Measurements from ENCODE around the gene DYNC2I2. TPM values are rescaled to one million over a fixed set of nuclear protein-coding genes. Genes with fewer than 3 reads are reported as not detected.

The DYNC2I2 gene
- polyA plus RNA-seq, 1 donor from 2014 or later = 82.5 TPM

DNA sequence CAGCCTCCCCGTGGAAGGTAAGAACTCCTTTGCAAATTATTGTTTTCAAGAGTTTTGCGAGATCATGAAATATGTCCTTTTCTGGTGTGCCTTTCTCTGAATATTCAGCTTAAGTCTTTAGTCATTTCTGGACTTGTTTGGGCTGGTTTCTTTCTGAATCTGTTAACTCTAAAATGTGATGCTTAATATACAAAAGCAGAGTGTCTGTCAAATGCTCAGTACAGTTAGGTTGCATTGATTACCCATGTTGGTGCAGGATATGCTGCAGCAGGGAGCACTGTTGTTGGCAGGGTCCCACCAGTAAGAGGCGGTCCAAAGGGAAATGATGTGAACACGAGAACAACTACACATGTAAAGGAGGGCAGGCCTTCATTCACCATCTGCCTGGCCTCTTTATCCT is 56.5 kb downstream of the DYNC2I2 start:
- Histone ChIP-seq H3K9ac (ENCODE audit: low read length) (no peak overlapping the region), H3K4me3 (ENCODE audit: low read length) (no peak overlapping the region), H3F3A (ENCODE audit: insufficient read depth, low read length, poor library complexity, severe bottlenecking) (no peaks in the 10 kb centered on the region), H3K79me2 (replicated peaks; ENCODE audit: insufficient read depth, low read length) (no peaks in the 10 kb centered on the region), H2AFZ (ENCODE audit: low read depth, low read length) (no peak overlapping the region), H3K9me3 (ENCODE audit: low read length) (no peaks in the 10 kb centered on the region), H3K27ac (ENCODE audit: low read length) (no peak overlapping the region), H3K27me3 (ENCODE audit: insufficient read depth, low read depth, low read length) (no peaks in the 10 kb centered on the region), H3K9me2 (ENCODE audit: insufficient read depth, low read length) (no peaks in the 10 kb centered on the region), H4K20me1 (ENCODE audit: insufficient read depth) (no peaks in the 10 kb centered on the region), H3K36me3 (ENCODE audit: insufficient read depth, low read length) (no peaks in the 10 kb centered on the region), H3K4me2 (ENCODE audit: low read length) (no peak overlapping the region)
- TF ChIP-seq, protein P1, sequence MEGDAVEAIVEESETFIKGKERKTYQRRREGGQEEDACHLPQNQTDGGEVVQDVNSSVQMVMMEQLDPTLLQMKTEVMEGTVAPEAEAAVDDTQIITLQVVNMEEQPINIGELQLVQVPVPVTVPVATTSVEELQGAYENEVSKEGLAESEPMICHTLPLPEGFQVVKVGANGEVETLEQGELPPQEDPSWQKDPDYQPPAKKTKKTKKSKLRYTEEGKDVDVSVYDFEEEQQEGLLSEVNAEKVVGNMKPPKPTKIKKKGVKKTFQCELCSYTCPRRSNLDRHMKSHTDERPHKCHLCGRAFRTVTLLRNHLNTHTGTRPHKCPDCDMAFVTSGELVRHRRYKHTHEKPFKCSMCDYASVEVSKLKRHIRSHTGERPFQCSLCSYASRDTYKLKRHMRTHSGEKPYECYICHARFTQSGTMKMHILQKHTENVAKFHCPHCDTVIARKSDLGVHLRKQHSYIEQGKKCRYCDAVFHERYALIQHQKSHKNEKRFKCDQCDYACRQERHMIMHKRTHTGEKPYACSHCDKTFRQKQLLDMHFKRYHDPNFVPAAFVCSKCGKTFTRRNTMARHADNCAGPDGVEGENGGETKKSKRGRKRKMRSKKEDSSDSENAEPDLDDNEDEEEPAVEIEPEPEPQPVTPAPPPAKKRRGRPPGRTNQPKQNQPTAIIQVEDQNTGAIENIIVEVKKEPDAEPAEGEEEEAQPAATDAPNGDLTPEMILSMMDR (IDR thresholded peaks at IDR 0.05; ENCODE audit: poor library complexity, severe bottlenecking) = no peak
- no peak for TF ChIP-seq SMC3 (conservative IDR thresholded peaks at IDR 0.05; ENCODE audit: poor library complexity)
- TF ChIP-seq MXI1 (conservative IDR thresholded peaks at IDR 0.05; ENCODE audit: poor library complexity, severe bottlenecking) = no peak
- TF ChIP-seq EZH2 (IDR thresholded peaks at IDR 0.05; ENCODE audit: borderline replicate concordance, insufficient read depth, low read length, poor library complexity, severe bottlenecking) = no peak
- TF ChIP-seq POLR2AphosphoS5 (IDR thresholded peaks at IDR 0.05) = no peak
- no peak for TF ChIP-seq TAF1 (IDR thresholded peaks at IDR 0.05; ENCODE audit: low read depth)
- TF ChIP-seq, protein P2, sequence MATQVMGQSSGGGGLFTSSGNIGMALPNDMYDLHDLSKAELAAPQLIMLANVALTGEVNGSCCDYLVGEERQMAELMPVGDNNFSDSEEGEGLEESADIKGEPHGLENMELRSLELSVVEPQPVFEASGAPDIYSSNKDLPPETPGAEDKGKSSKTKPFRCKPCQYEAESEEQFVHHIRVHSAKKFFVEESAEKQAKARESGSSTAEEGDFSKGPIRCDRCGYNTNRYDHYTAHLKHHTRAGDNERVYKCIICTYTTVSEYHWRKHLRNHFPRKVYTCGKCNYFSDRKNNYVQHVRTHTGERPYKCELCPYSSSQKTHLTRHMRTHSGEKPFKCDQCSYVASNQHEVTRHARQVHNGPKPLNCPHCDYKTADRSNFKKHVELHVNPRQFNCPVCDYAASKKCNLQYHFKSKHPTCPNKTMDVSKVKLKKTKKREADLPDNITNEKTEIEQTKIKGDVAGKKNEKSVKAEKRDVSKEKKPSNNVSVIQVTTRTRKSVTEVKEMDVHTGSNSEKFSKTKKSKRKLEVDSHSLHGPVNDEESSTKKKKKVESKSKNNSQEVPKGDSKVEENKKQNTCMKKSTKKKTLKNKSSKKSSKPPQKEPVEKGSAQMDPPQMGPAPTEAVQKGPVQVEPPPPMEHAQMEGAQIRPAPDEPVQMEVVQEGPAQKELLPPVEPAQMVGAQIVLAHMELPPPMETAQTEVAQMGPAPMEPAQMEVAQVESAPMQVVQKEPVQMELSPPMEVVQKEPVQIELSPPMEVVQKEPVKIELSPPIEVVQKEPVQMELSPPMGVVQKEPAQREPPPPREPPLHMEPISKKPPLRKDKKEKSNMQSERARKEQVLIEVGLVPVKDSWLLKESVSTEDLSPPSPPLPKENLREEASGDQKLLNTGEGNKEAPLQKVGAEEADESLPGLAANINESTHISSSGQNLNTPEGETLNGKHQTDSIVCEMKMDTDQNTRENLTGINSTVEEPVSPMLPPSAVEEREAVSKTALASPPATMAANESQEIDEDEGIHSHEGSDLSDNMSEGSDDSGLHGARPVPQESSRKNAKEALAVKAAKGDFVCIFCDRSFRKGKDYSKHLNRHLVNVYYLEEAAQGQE (IDR thresholded peaks at IDR 0.05; ENCODE audit: borderline replicate concordance) = no peak
- TF ChIP-seq EP300 (conservative IDR thresholded peaks at IDR 0.05; ENCODE audit: poor library complexity, severe bottlenecking) = no peak
- TF ChIP-seq RAD21 (conservative IDR thresholded peaks at IDR 0.05) = no peak

DNA sequence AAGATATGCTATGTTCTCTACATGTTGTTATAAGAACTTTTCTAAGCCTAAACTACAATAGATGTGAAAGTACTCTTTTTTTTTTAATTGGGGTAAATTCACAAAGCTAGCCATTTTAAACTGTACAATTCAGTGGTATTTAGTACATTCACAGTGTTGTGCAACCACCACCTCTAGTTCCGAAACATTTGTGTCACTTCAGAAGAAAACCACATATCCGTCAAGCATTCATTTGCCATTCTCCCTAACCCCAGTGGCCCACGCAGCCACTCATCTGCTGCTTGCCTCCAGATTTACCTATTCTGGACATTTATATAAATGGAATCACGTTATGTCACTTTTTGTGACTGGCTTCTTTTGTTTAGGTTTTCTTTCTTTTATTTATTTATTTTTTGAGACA is 61.2 kb downstream of the DYNC2I2 start:
- TF ChIP-seq EP300 (conservative IDR thresholded peaks at IDR 0.05; ENCODE audit: poor library complexity, severe bottlenecking) (no peak), MXI1 (conservative IDR thresholded peaks at IDR 0.05; ENCODE audit: poor library complexity, severe bottlenecking) (no peak), RAD21 (conservative IDR thresholded peaks at IDR 0.05) (no peak), TAF1 (IDR thresholded peaks at IDR 0.05; ENCODE audit: low read depth) (no peak), POLR2AphosphoS5 (IDR thresholded peaks at IDR 0.05) (no peak), SMC3 (conservative IDR thresholded peaks at IDR 0.05; ENCODE audit: poor library complexity) (no peak), EZH2 (IDR thresholded peaks at IDR 0.05; ENCODE audit: borderline replicate concordance, insufficient read depth, low read length, poor library complexity, severe bottlenecking) (no peak)
- TF ChIP-seq, protein P2 (IDR thresholded peaks at IDR 0.05; ENCODE audit: borderline replicate concordance) = no peak
- TF ChIP-seq, protein P1 (IDR thresholded peaks at IDR 0.05; ENCODE audit: poor library complexity, severe bottlenecking) = no peak
- no peak overlapping the region for H3K9ac ChIP-seq (ENCODE audit: low read length)
- no peaks in the 10 kb centered on the region for H3K36me3 ChIP-seq (ENCODE audit: insufficient read depth, low read length)
- no peak overlapping the region for H3K4me3 ChIP-seq (ENCODE audit: low read length)
- no peak overlapping the region for H3K27ac ChIP-seq (ENCODE audit: low read length)
- H3K79me2 ChIP-seq (replicated peaks; ENCODE audit: insufficient read depth, low read length) = no peaks in the 10 kb centered on the region
- no peak overlapping the region for H3K4me2 ChIP-seq (ENCODE audit: low read length)
- no peaks in the 10 kb centered on the region for H3K9me3 ChIP-seq (ENCODE audit: low read length)
- H3K9me2 ChIP-seq (ENCODE audit: insufficient read depth, low read length) = no peaks in the 10 kb centered on the region
- no peaks in the 10 kb centered on the region for H4K20me1 ChIP-seq (ENCODE audit: insufficient read depth)
- no peaks in the 10 kb centered on the region for H3K27me3 ChIP-seq (ENCODE audit: insufficient read depth, low read depth, low read length)
- no peak overlapping the region for H2AFZ ChIP-seq (ENCODE audit: low read depth, low read length)
- no peaks in the 10 kb centered on the region for H3F3A ChIP-seq (ENCODE audit: insufficient read depth, low read length, poor library complexity, severe bottlenecking)
